Liver (tissue), 3 donors: ENCODE measurements around the gene CCDC137.

Source experiments
- ATF3 ChIP-seq: IDR thresholded peaks from 2 replicates; pipeline ENCODE4 v1.6.1; 2016; ENCODE audit warnings: antibody characterized with exemption
- CTCF ChIP-seq: fragments of 150-350 bp; IDR thresholded peaks from 2 replicates; pipeline ENCODE4 v1.5.1; 2017; ENCODE audit warnings: improper control_type of control experiment, low read depth, low read length; ENCODE audit not compliant: missing input control
- REST ChIP-seq: IDR thresholded peaks from 2 replicates; pipeline ENCODE4 v1.6.1; 2016; ENCODE audit warnings: antibody characterized with exemption, mild to moderate bottlenecking
- TAF1 ChIP-seq: conservative IDR thresholded peaks from 2 replicates; pipeline ENCODE4 v1.6.1; 2016; ENCODE audit warnings: antibody characterized with exemption, mild to moderate bottlenecking
- donor health status: healthy.
- donor health status: healthy.

GRCh38 chr17:81695211-81695610 is 28.7 kb downstream of the CCDC137 start:
- no peak for TF ChIP-seq ATF3
- TF ChIP-seq CTCF, result no peak
- TF ChIP-seq REST, result no peak
- TF ChIP-seq TAF1, result no peak
